ENCODE measurements around the gene PRPS1L1. TPM values are rescaled to one million over a fixed set of nuclear protein-coding genes. Genes with fewer than 3 reads are reported as not detected.

Gene PRPS1L1
- not detected in 2 replicates for total RNA-seq

GRCh38 chr7:18027628-18028027 lies at the start of gene PRPS1L1:
TSS of gene PRPS1L1 (minus strand) at chr7:18027846.
- H3K79me2 ChIP-seq (ENCODE audit: insufficient read depth, low read length) = no peaks in the 10 kb centered on the region
- H3K36me3 ChIP-seq (ENCODE audit: insufficient read depth, low read length) = no peaks in the 10 kb centered on the region
- no peaks in the 10 kb centered on the region for H3K27me3 ChIP-seq (ENCODE audit: insufficient read depth, low read length)
- DNase-seq (ENCODE audit: insufficient read length, low spot score, missing footprints) = no peak
- TF ChIP-seq CTCF (IDR thresholded peaks at IDR 0.05; ENCODE audit: extremely low read depth, low read depth, low read length) = no peak
- no peak within 1 kb of the TSS for H3K27ac ChIP-seq (ENCODE audit: low read depth, low read length)
- H3K4me2 ChIP-seq (ENCODE audit: insufficient read depth, low read length) = no peak within 1 kb of the TSS
- no peak within 1 kb of the TSS for H2AFZ ChIP-seq (ENCODE audit: low read length)
- no peaks in the 10 kb centered on the region for H4K20me1 ChIP-seq (ENCODE audit: insufficient read depth, low read length)
- no peaks in the 10 kb centered on the region for H3K9me3 ChIP-seq (ENCODE audit: low read depth, low read length)
- H3K4me1 ChIP-seq (ENCODE audit: insufficient read depth, low read length) = no peaks in the 10 kb centered on the region
- H3K4me3 ChIP-seq (ENCODE audit: insufficient read depth, low read length) = no peak within 1 kb of the TSS

DNA sequence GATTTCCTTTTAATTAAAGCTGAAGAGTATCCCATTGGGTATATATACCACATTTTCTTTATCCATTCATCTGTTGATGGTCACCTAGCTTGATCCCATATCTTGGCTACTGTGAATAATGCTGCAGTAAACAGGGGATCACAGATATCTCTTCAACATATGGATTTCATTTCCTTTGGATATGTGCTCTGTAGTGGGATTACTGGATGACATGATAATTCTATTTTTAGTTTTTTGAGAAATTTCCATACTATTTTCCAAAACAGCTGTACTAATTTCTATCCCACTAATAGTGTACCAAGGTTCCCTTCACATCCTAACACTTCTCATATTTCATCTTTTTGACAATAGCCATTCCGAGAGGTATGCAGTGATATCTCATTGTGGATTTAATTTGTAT lies 48.8 kb upstream of the PRPS1L1 start:
- Histone ChIP-seq H3K4me1 (ENCODE audit: insufficient read depth, low read length) (no peaks in the 10 kb centered on the region), H3K36me3 (ENCODE audit: insufficient read depth, low read length) (no peaks in the 10 kb centered on the region), H3K4me2 (ENCODE audit: insufficient read depth, low read length) (no peak overlapping the region), H2AFZ (ENCODE audit: low read length) (no peak overlapping the region), H3K9me3 (ENCODE audit: low read depth, low read length) (no peaks in the 10 kb centered on the region), H3K27me3 (ENCODE audit: insufficient read depth, low read length) (no peaks in the 10 kb centered on the region), H3K4me3 (ENCODE audit: insufficient read depth, low read length) (no peak overlapping the region), H4K20me1 (ENCODE audit: insufficient read depth, low read length) (no peaks in the 10 kb centered on the region), H3K79me2 (ENCODE audit: insufficient read depth, low read length) (no peaks in the 10 kb centered on the region), H3K27ac (ENCODE audit: low read depth, low read length) (no peak overlapping the region)
- TF ChIP-seq CTCF (IDR thresholded peaks at IDR 0.05; ENCODE audit: extremely low read depth, low read depth, low read length) = no peak
- DNase-seq (ENCODE audit: insufficient read length, low spot score, missing footprints) = no peak

GRCh38 chr7:18068745-18069144 lies 41.1 kb upstream of the PRPS1L1 start:
- H3K4me3 ChIP-seq (ENCODE audit: insufficient read depth, low read length) = no peak overlapping the region
- peaks cover 7% of the 10 kb centered on the region for H3K27me3 ChIP-seq (ENCODE audit: insufficient read depth, low read length)
- DNase-seq (ENCODE audit: insufficient read length, low spot score, missing footprints) = no peak
- H2AFZ ChIP-seq (ENCODE audit: low read length) = no peak overlapping the region
- H3K4me2 ChIP-seq (ENCODE audit: insufficient read depth, low read length) = no peak overlapping the region
- no peaks in the 10 kb centered on the region for H3K36me3 ChIP-seq (ENCODE audit: insufficient read depth, low read length)
- no peaks in the 10 kb centered on the region for H3K79me2 ChIP-seq (ENCODE audit: insufficient read depth, low read length)
- H3K4me1 ChIP-seq (ENCODE audit: insufficient read depth, low read length) = no peaks in the 10 kb centered on the region
- no peaks in the 10 kb centered on the region for H4K20me1 ChIP-seq (ENCODE audit: insufficient read depth, low read length)
- H3K9me3 ChIP-seq (ENCODE audit: low read depth, low read length) = no peaks in the 10 kb centered on the region
- no peak for TF ChIP-seq CTCF (IDR thresholded peaks at IDR 0.05; ENCODE audit: extremely low read depth, low read depth, low read length)
- H3K27ac ChIP-seq (ENCODE audit: low read depth, low read length) = no peak overlapping the region

- Histone ChIP-seq H3K4me1 (ENCODE audit: insufficient read depth, low read length) (no peaks in the 10 kb centered on the region), H3K27me3 (ENCODE audit: insufficient read depth, low read length) (peaks cover 10% of the 10 kb centered on the region), H3K9me3 (ENCODE audit: low read depth, low read length) (no peaks in the 10 kb centered on the region), H4K20me1 (ENCODE audit: insufficient read depth, low read length) (no peaks in the 10 kb centered on the region), H2AFZ (ENCODE audit: low read length) (no peak overlapping the region), H3K4me3 (ENCODE audit: insufficient read depth, low read length) (no peak overlapping the region), H3K4me2 (ENCODE audit: insufficient read depth, low read length) (no peak overlapping the region), H3K36me3 (ENCODE audit: insufficient read depth, low read length) (no peaks in the 10 kb centered on the region), H3K79me2 (ENCODE audit: insufficient read depth, low read length) (no peaks in the 10 kb centered on the region), H3K27ac (ENCODE audit: low read depth, low read length) (no peak overlapping the region)
- no peak for DNase-seq (ENCODE audit: insufficient read length, low spot score, missing footprints)
- TF ChIP-seq CTCF (IDR thresholded peaks at IDR 0.05; ENCODE audit: extremely low read depth, low read depth, low read length) = peak; percentile 53
Measured at GRCh38 chr7:18064242-18064838, 36.7 kb upstream of the PRPS1L1 start.
